T47D (cell line): ENCODE data around the gene DENND1A.

Experiments
- DNase-seq, 2 experiments: peaks; one replicate each; pipeline versions ENCODE4 v3.0.0 to v3.0.0-alpha.2; 2011 to 2012; ENCODE audit warnings: low read depth in 1 of 2, low spot score in 1 of 2
- JUND ChIP-seq: IDR thresholded peaks from 2 replicates; pipeline ENCODE4 v1.6.1; 2012; ENCODE audit warnings: low read depth
- in situ Hi-C: cut with HindIII; loops from 2 replicates; pipeline ENCODE4 v1.10.0; 2016; ENCODE audit warnings: low sequenced_read_pairs, low pct_unique_long_range_greater_than_20kb

The DENND1A gene

DNA sequence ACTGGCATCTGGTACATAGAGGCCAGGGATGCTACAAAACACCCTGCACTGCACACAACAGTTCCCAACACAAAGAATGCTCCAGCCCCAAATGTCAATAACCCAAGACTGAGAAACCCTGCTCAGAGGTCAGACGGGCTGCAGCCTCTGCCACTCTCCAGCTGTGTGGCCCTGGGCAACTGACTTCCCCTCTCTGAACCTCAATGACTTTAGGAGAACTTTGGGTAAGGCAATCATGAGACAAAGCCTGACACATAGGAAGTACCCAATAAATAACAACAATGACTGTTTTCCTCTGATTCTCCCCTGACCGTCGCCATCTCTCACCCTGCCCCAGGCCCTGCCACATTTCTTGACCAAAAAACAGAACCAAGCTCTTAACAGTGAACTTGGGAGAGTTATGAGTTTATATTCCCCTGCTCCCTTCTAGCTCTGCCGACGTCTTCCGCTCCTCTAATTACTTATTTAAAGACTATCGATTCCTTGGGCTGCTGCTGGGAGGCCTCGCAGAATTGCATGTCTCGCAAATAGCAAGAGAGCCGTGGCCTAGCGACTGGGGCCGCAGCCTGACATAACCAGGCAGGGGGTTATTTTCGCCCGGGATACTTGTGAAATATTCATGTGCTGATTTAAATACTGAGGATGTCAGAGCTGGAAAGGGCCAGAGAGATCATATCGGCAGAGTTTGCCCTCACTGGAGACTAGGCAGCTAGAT, 598.4 kb downstream of the DENND1A start:
- in situ Hi-C loops, result no loop called here
- DNase-seq, result no peak
- TF ChIP-seq JUND, result no peak
